HL-60 (cell line): ENCODE data around the gene TMEM100.

Experiments used
- DNase-seq, 2 experiments: peaks; one replicate each; pipeline ENCODE4 v3.0.0-alpha.2; 2010 to 2020; ENCODE audit warnings: low read depth in 1 of 2, low spot score in 1 of 2
- H3K27ac ChIP-seq: fragments of 250-450 bp; sonication (Bioruptor Pico); replicated peaks from 2 replicates; pipeline ENCODE4 v1.5.1; 2020; ENCODE audit warnings: mild to moderate bottlenecking, moderate library complexity
- H3K27me3 ChIP-seq: fragments of 250-450 bp; sonication (Bioruptor Pico); 2 replicates; pipeline ENCODE4 v1.5.1; 2021; ENCODE audit warnings: mild to moderate bottlenecking, moderate library complexity; ENCODE audit not compliant: insufficient read depth, poor library complexity, severe bottlenecking
- H3K4me3 ChIP-seq: replicated peaks from 2 replicates; pipeline ENCODE4 v1.5.1; 2011; ENCODE audit warnings: mild to moderate bottlenecking, control low read depth, low read length; ENCODE audit not compliant: insufficient read depth
- GABPA ChIP-seq: IDR thresholded peaks from 2 replicates; pipeline ENCODE4 v1.6.1; 2012; ENCODE audit warnings: low read depth
- POLR2AphosphoS5 ChIP-seq: IDR thresholded peaks from 2 replicates; pipeline ENCODE4 v1.6.1; 2012; ENCODE audit warnings: low read depth
- SPI1 ChIP-seq: IDR thresholded peaks from 2 replicates; pipeline ENCODE4 v1.6.1; 2012; ENCODE audit warnings: low read depth, mild to moderate bottlenecking, borderline replicate concordance
- TF ChIP-seq, protein P1 (sequence below): IDR thresholded peaks from 2 replicates; pipeline ENCODE4 v1.6.1; 2012; ENCODE audit warnings: low read depth; ENCODE audit not compliant: insufficient replicate concordance
- TF ChIP-seq, protein P2 (sequence below): IDR thresholded peaks from one replicate; pipeline ENCODE4 v1.5.1; 2011; ENCODE audit warnings: low read length, control low read depth, inconsistent platforms; ENCODE audit not compliant: insufficient read depth

TMEM100 gene

DNA sequence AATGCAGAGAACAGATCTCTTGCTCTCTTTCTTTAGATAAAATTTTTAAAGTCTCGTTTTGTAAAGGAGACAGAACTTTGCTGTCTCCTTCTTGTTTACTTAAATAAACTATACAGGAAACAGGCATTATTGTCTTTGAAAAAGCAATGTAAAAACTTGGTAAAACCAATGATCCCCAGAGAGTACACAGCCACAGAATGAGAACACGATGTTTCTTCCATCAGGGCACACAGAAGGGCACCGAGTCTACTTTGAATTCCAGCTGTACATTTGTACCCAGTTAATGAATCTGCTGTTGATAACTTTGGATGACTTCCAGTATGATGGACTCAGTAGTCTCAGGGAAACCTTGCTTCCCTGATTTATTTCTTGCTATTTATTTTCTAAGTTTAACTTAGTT lies 8.1 kb upstream of the TMEM100 start:
- Histone ChIP-seq H3K27ac (no peak overlapping the region), H3K27me3 (no peaks in the 10 kb centered on the region), H3K4me3 (no peak overlapping the region)
- DNase-seq, result no peak
- TF ChIP-seq, protein P1, sequence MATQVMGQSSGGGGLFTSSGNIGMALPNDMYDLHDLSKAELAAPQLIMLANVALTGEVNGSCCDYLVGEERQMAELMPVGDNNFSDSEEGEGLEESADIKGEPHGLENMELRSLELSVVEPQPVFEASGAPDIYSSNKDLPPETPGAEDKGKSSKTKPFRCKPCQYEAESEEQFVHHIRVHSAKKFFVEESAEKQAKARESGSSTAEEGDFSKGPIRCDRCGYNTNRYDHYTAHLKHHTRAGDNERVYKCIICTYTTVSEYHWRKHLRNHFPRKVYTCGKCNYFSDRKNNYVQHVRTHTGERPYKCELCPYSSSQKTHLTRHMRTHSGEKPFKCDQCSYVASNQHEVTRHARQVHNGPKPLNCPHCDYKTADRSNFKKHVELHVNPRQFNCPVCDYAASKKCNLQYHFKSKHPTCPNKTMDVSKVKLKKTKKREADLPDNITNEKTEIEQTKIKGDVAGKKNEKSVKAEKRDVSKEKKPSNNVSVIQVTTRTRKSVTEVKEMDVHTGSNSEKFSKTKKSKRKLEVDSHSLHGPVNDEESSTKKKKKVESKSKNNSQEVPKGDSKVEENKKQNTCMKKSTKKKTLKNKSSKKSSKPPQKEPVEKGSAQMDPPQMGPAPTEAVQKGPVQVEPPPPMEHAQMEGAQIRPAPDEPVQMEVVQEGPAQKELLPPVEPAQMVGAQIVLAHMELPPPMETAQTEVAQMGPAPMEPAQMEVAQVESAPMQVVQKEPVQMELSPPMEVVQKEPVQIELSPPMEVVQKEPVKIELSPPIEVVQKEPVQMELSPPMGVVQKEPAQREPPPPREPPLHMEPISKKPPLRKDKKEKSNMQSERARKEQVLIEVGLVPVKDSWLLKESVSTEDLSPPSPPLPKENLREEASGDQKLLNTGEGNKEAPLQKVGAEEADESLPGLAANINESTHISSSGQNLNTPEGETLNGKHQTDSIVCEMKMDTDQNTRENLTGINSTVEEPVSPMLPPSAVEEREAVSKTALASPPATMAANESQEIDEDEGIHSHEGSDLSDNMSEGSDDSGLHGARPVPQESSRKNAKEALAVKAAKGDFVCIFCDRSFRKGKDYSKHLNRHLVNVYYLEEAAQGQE, result no peak
- TF ChIP-seq, protein P2, sequence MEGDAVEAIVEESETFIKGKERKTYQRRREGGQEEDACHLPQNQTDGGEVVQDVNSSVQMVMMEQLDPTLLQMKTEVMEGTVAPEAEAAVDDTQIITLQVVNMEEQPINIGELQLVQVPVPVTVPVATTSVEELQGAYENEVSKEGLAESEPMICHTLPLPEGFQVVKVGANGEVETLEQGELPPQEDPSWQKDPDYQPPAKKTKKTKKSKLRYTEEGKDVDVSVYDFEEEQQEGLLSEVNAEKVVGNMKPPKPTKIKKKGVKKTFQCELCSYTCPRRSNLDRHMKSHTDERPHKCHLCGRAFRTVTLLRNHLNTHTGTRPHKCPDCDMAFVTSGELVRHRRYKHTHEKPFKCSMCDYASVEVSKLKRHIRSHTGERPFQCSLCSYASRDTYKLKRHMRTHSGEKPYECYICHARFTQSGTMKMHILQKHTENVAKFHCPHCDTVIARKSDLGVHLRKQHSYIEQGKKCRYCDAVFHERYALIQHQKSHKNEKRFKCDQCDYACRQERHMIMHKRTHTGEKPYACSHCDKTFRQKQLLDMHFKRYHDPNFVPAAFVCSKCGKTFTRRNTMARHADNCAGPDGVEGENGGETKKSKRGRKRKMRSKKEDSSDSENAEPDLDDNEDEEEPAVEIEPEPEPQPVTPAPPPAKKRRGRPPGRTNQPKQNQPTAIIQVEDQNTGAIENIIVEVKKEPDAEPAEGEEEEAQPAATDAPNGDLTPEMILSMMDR, result no peak

DNA sequence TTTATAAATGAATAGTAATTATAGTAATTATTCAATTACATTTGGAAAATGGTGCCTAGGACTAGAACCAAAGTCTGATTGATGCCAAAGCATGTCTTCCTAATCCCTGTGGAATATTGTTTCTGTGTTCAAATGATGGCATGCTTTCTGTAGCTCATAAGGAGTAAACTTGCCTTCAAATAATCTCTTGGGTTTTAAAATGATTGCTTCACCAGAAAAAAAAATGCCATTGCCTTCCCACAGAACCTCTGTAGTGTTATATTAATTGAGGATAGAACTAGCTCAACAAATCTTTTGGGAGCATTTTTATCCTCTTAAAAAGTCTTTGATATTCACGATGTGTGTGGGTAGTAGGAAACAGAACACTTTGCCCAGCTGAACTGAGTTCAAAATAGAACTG lies 7.7 kb upstream of the TMEM100 start:
- Histone ChIP-seq H3K4me3 (no peak overlapping the region), H3K27ac (no peak overlapping the region), H3K27me3 (peaks cover 2% of the 10 kb centered on the region)
- TF ChIP-seq SPI1, result no peak
- no peak for TF ChIP-seq POLR2AphosphoS5
- TF ChIP-seq, protein P2, result no peak
- TF ChIP-seq, protein P1, result no peak
- TF ChIP-seq GABPA, result no peak
- DNase-seq, result no peak

DNA sequence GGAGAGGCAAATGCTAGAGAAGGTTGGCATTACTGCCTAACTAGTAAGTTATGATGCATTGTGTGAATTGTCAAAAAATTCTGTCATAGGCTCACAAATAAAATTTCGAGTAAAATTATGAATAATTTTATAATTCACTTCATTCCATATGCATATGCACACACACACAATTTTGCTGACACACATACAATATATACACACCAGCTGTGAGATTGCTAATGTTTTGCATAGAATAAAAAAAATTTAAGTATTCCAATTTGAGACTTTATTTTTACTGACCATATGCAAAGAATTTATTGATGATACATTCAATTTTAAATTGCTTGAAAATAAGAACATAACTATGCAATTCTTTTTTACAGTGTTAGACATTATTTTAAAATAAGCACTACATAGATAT lies 6.8 kb upstream of the TMEM100 start:
- Histone ChIP-seq H3K27me3 (peaks cover 7% of the 10 kb centered on the region), H3K4me3 (no peak overlapping the region), H3K27ac (no peak overlapping the region)
- TF ChIP-seq, protein P1, result no peak
- TF ChIP-seq POLR2AphosphoS5 (no peak), SPI1 (no peak), GABPA (no peak)
- TF ChIP-seq, protein P2, result no peak
- DNase-seq, result no peak
